ENCODE results near the gene SMOC2. TPM values are rescaled to one million over a fixed set of nuclear protein-coding genes. Genes with fewer than 3 reads are reported as not detected.

SMOC2 gene
- total RNA-seq, 1 experiment from 2014 or later = 0.42 TPM

GRCh38 chr6:168438783-168439520, 2.0 kb upstream of the SMOC2 start:
- no peaks in the 10 kb centered on the region for H3K4me1 ChIP-seq (ENCODE audit: control insufficient read depth in 1 of 2, insufficient read depth in 2 of 2, low read length in 2 of 2)
- H2AFZ ChIP-seq (ENCODE audit: low read depth, low read length, poor library complexity, severe bottlenecking) = no peak overlapping the region
- H3K27ac ChIP-seq (ENCODE audit: low read depth, low read length) = no peak overlapping the region
- intact Hi-C loops (cut with micrococcal nuclease) = no loop called here
- no TSS peak for BruUV-seq (replicated peaks)
- no peak overlapping the region for H3K4me3 ChIP-seq (replicated peaks in 1 of 2; ENCODE audit: low read depth in 1 of 2, low read length in 2 of 2)
- H3K9me2 ChIP-seq (ENCODE audit: insufficient read depth) = no peaks in the 10 kb centered on the region
- no peak for ATAC-seq
- no peak overlapping the region for H3K9ac ChIP-seq (ENCODE audit: low read length)
- ChIA-PET CTCF (no interaction called here), POLR2A (no interaction called here), RAD21 (ENCODE audit: low non-redundant PET in 1 of 2, low total read pairs in 2 of 2, uncharacterized antibody in 2 of 2, unreplicated experiment in 2 of 2) (no interaction called here)
- H3K79me2 ChIP-seq (ENCODE audit: insufficient read depth, low read length) = no peaks in the 10 kb centered on the region
- no peak for DNase-seq (ENCODE audit: low read depth, low spot score)
- H3K4me2 ChIP-seq (ENCODE audit: low read length) = no peak overlapping the region
- H4K20me1 ChIP-seq (ENCODE audit: insufficient read depth) = no peaks in the 10 kb centered on the region
- H3K27me3 ChIP-seq (ENCODE audit: insufficient read depth, low read length) = peaks cover 35% of the 10 kb centered on the region
- no peaks in the 10 kb centered on the region for H3K9me3 ChIP-seq (ENCODE audit: control insufficient read depth in 1 of 2, insufficient read depth in 1 of 2, low read depth in 1 of 2, low read length in 2 of 2)
- no peaks in the 10 kb centered on the region for H3K36me3 ChIP-seq (ENCODE audit: control insufficient read depth in 1 of 2, insufficient read depth in 2 of 2, low read length in 2 of 2)
- TF ChIP-seq YY1 (IDR thresholded peaks at IDR 0.05; ENCODE audit: extremely low read depth, insufficient replicate concordance, low read depth, low read length) (no peak), CTCF (IDR thresholded peaks at IDR 0.05 in 2 of 3, conservative IDR thresholded peaks at IDR 0.05 in 1 of 3; ENCODE audit: borderline replicate concordance in 1 of 3, insufficient read depth in 1 of 3, low read depth in 2 of 3, low read length in 2 of 3) (no peak), JUND (IDR thresholded peaks at IDR 0.05) (no peak), TCF7L2 (IDR thresholded peaks at IDR 0.05; ENCODE audit: borderline replicate concordance, extremely low read depth, insufficient read depth, insufficient read length) (no peak), CBX3 (IDR thresholded peaks at IDR 0.05; ENCODE audit: low read depth) (no peak), POLR2A (IDR thresholded peaks at IDR 0.05; ENCODE audit: borderline replicate concordance, extremely low read depth, insufficient read depth, insufficient read length) (no peak)
- TF ChIP-seq, protein P1, sequence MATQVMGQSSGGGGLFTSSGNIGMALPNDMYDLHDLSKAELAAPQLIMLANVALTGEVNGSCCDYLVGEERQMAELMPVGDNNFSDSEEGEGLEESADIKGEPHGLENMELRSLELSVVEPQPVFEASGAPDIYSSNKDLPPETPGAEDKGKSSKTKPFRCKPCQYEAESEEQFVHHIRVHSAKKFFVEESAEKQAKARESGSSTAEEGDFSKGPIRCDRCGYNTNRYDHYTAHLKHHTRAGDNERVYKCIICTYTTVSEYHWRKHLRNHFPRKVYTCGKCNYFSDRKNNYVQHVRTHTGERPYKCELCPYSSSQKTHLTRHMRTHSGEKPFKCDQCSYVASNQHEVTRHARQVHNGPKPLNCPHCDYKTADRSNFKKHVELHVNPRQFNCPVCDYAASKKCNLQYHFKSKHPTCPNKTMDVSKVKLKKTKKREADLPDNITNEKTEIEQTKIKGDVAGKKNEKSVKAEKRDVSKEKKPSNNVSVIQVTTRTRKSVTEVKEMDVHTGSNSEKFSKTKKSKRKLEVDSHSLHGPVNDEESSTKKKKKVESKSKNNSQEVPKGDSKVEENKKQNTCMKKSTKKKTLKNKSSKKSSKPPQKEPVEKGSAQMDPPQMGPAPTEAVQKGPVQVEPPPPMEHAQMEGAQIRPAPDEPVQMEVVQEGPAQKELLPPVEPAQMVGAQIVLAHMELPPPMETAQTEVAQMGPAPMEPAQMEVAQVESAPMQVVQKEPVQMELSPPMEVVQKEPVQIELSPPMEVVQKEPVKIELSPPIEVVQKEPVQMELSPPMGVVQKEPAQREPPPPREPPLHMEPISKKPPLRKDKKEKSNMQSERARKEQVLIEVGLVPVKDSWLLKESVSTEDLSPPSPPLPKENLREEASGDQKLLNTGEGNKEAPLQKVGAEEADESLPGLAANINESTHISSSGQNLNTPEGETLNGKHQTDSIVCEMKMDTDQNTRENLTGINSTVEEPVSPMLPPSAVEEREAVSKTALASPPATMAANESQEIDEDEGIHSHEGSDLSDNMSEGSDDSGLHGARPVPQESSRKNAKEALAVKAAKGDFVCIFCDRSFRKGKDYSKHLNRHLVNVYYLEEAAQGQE (IDR thresholded peaks at IDR 0.05; ENCODE audit: low read depth) = no peak
